Measurements from ENCODE around the gene MYDGF. TPM values are rescaled to one million over a fixed set of nuclear protein-coding genes. Genes with fewer than 3 reads are reported as not detected.

Gene MYDGF
- total RNA-seq, 2 experiments from 2014 or later: 73.3 to 77.3 TPM

- H3K4me2 ChIP-seq (ENCODE audit: low read length): no peak overlapping the region
- no peak for DNase-seq (ENCODE audit: low spot score)
- peaks cover 19% of the 10 kb centered on the region for H3K4me1 ChIP-seq (ENCODE audit: insufficient read depth, low read length, poor library complexity, severe bottlenecking)
- no peaks in the 10 kb centered on the region for H4K20me1 ChIP-seq (ENCODE audit: insufficient read depth, low read length)
- TF ChIP-seq, protein P1, sequence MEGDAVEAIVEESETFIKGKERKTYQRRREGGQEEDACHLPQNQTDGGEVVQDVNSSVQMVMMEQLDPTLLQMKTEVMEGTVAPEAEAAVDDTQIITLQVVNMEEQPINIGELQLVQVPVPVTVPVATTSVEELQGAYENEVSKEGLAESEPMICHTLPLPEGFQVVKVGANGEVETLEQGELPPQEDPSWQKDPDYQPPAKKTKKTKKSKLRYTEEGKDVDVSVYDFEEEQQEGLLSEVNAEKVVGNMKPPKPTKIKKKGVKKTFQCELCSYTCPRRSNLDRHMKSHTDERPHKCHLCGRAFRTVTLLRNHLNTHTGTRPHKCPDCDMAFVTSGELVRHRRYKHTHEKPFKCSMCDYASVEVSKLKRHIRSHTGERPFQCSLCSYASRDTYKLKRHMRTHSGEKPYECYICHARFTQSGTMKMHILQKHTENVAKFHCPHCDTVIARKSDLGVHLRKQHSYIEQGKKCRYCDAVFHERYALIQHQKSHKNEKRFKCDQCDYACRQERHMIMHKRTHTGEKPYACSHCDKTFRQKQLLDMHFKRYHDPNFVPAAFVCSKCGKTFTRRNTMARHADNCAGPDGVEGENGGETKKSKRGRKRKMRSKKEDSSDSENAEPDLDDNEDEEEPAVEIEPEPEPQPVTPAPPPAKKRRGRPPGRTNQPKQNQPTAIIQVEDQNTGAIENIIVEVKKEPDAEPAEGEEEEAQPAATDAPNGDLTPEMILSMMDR (conservative IDR thresholded peaks at IDR 0.05; ENCODE audit: low read length): no peak
- TF ChIP-seq EZH2phosphoT487 (IDR thresholded peaks at IDR 0.05; ENCODE audit: borderline replicate concordance, low read depth, low read length): no peak
- H3K27ac ChIP-seq (ENCODE audit: low read depth, low read length, poor library complexity, severe bottlenecking): no peak overlapping the region
- no peak overlapping the region for H3K4me3 ChIP-seq (ENCODE audit: low read depth, low read length, poor library complexity, severe bottlenecking)
- intact Hi-C loops (cut with micrococcal nuclease; ENCODE audit: unreplicated experiment): no loop called here
- H3K9me3 ChIP-seq (ENCODE audit: low read length): no peaks in the 10 kb centered on the region
- no peaks in the 10 kb centered on the region for H3K79me2 ChIP-seq (ENCODE audit: insufficient read depth, low read depth, low read length)
- no TSS peak for BruUV-seq (replicated peaks)
- peaks cover 28% of the 10 kb centered on the region for H3K36me3 ChIP-seq (ENCODE audit: insufficient read depth, low read length)
- H2AFZ ChIP-seq (ENCODE audit: low read length): no peak overlapping the region
- ChIA-PET CTCF (ENCODE audit: unreplicated experiment) (interaction anchor here (0.6 kb wide), 1 partner anchor 41 kb away, joined by 3 read pairs; no protein-coding TSS in a partner anchor), POLR2A (interaction anchor here (0.6 kb wide), 1 partner anchor 197 kb away, joined by 4 read pairs; no protein-coding TSS in a partner anchor)
- H3K9me2 ChIP-seq (ENCODE audit: insufficient read depth, low read length): no peaks in the 10 kb centered on the region
These were observed 20.6 kb downstream of the MYDGF start for GRCh38 chr19:4649392-4650047.

DNA sequence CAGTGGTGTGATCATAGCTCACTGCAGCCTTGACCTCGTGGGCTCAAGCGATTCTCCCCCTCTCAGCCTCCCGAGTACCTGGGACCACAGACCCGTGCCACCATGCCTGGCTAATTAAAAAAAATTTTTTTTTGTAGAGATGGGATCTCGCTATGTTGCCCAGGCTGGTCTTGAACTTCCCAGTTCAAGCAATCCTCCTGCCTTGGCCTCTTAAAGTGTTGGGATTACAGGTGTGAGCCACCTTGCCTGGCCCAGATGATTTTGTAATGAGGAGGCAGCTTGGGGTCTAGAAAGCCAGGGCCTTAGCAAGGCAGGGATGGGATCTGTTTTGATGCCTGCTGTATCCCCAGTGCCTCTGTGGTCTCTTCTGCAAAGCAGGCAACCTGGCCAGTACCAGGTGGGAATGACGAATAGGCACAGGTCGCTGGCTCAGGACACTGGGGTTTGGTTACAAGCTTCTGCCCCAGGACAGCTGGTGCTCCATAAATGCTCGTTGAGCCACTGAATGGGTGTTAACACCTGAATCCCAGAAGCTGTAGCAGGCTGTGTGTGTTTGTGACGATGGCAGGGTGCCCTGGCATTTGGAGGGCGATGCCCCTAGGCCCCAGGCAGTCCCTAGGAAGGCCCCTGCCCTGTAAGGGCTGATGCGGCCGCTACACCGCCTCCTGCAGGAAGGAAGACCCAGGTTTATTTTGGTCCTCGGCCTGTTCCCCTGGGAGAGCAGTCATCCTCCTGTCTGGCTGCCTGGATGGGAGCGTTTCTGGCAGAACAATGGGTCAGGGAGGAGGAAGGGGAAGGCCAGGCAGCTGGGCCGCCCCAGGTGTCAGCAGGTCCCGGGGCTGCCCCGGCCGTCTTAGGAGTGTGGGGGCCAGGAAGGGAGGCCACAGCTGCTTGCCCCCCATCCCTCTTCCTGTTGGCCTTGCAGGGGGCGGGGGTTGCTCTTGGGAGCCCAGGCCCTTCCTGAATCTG is 22.2 kb downstream of the MYDGF start:
- no peak overlapping the region for H3K4me3 ChIP-seq (ENCODE audit: low read depth, low read length, poor library complexity, severe bottlenecking)
- H3K36me3 ChIP-seq (ENCODE audit: insufficient read depth, low read length): peaks cover 19% of the 10 kb centered on the region
- H3K27ac ChIP-seq (ENCODE audit: low read depth, low read length, poor library complexity, severe bottlenecking): peak overlapping the region; percentile 21
- TF ChIP-seq, protein P1 (conservative IDR thresholded peaks at IDR 0.05; ENCODE audit: low read length): peak; percentile 45
- no peak for TF ChIP-seq EZH2phosphoT487 (IDR thresholded peaks at IDR 0.05; ENCODE audit: borderline replicate concordance, low read depth, low read length)
- no peaks in the 10 kb centered on the region for H4K20me1 ChIP-seq (ENCODE audit: insufficient read depth, low read length)
- no peaks in the 10 kb centered on the region for H3K9me2 ChIP-seq (ENCODE audit: insufficient read depth, low read length)
- H2AFZ ChIP-seq (ENCODE audit: low read length): no peak overlapping the region
- CTCF ChIA-PET (ENCODE audit: unreplicated experiment): no interaction called here
- intact Hi-C loops (cut with micrococcal nuclease; ENCODE audit: unreplicated experiment): no loop called here
- BruUV-seq (replicated peaks): no TSS peak
- no peaks in the 10 kb centered on the region for H3K79me2 ChIP-seq (ENCODE audit: insufficient read depth, low read depth, low read length)
- no peak for DNase-seq (ENCODE audit: low spot score)
- peaks cover 14% of the 10 kb centered on the region for H3K4me1 ChIP-seq (ENCODE audit: insufficient read depth, low read length, poor library complexity, severe bottlenecking)
- H3K9me3 ChIP-seq (ENCODE audit: low read length): no peaks in the 10 kb centered on the region
- peak overlapping the region; percentile 44 for H3K4me2 ChIP-seq (ENCODE audit: low read length)
- POLR2A ChIA-PET: interaction anchor here (0.5 kb wide), 1 partner anchor 1939 kb away, joined by 7 read pairs; no protein-coding TSS in a partner anchor
